Measurements from ENCODE around the gene SLC17A6.

The SLC17A6 gene

DNA sequence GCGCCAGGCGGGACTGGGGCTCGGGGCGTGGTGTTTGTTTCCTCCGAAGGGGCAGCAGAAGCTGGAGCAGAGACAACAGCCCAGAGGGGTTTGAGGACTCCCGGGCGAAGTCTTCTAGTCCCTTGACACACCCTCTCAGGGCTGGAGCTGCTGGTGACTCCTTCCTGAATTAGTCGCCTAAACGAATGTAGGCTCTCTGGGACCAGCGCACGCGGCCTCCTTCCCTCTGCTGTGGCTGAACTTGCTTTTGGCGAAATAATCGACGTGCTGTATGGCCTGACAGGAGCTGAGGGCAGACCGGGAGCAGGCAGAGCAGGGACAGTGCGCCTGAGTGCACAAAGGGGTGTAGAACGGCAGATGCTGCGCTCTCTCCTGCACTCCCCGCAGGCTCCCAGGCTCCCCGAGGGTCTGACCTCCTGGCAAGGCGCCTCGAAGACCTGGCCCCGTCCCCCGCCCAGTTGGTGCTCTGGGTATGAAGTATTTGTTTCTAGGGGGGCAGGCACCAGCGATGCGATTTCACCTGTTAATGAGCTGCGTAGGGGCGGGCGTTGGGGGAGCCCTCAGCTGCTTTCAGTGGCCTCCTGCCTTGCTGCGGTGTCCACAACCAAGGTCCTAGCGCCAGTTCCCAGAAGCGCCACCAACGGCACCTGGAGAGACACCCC, 5.3 kb downstream of the SLC17A6 start:
- TF ChIP-seq, protein P1, sequence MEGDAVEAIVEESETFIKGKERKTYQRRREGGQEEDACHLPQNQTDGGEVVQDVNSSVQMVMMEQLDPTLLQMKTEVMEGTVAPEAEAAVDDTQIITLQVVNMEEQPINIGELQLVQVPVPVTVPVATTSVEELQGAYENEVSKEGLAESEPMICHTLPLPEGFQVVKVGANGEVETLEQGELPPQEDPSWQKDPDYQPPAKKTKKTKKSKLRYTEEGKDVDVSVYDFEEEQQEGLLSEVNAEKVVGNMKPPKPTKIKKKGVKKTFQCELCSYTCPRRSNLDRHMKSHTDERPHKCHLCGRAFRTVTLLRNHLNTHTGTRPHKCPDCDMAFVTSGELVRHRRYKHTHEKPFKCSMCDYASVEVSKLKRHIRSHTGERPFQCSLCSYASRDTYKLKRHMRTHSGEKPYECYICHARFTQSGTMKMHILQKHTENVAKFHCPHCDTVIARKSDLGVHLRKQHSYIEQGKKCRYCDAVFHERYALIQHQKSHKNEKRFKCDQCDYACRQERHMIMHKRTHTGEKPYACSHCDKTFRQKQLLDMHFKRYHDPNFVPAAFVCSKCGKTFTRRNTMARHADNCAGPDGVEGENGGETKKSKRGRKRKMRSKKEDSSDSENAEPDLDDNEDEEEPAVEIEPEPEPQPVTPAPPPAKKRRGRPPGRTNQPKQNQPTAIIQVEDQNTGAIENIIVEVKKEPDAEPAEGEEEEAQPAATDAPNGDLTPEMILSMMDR (IDR thresholded peaks at IDR 0.05; ENCODE audit: borderline replicate concordance, insufficient read depth, low read depth, low read length): no peak
- H3K4me3 ChIP-seq (ENCODE audit: low read depth, low read length): no peak overlapping the region

DNA sequence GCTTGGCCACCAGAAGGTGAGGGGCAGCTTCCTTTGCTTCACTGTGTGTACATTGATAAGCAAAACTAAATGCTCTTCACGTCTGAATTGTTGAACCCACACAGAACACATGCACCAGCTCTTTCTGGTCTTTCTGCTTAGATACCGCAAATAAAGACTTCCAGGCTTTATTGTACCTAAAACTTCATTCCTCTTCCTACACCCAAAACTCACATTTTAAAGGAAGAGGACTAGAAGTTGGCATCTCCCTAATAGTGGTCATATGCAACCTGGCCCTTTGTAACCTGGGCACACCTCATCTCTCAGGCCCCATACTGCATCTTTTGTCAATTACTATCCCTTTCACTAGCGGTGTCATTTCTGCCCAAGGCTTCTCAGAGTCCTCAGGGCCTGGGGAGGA, 5.9 kb downstream of the SLC17A6 start:
- H3K4me3 ChIP-seq (ENCODE audit: low read depth, low read length): no peak overlapping the region
- TF ChIP-seq, protein P1 (IDR thresholded peaks at IDR 0.05; ENCODE audit: borderline replicate concordance, insufficient read depth, low read depth, low read length): no peak

- TF ChIP-seq, protein P1 (IDR thresholded peaks at IDR 0.05; ENCODE audit: borderline replicate concordance, insufficient read depth, low read depth, low read length): no peak
- no peak overlapping the region for H3K4me3 ChIP-seq (ENCODE audit: low read depth, low read length)
Observed at GRCh38 chr11:22346282-22346681, 8.1 kb downstream of the SLC17A6 start.

- no peak overlapping the region for H3K4me3 ChIP-seq (ENCODE audit: low read depth, low read length)
- TF ChIP-seq, protein P1 (IDR thresholded peaks at IDR 0.05; ENCODE audit: borderline replicate concordance, insufficient read depth, low read depth, low read length): no peak
Observed at GRCh38 chr11:22347857-22348487, 9.8 kb downstream of the SLC17A6 start.

DNA sequence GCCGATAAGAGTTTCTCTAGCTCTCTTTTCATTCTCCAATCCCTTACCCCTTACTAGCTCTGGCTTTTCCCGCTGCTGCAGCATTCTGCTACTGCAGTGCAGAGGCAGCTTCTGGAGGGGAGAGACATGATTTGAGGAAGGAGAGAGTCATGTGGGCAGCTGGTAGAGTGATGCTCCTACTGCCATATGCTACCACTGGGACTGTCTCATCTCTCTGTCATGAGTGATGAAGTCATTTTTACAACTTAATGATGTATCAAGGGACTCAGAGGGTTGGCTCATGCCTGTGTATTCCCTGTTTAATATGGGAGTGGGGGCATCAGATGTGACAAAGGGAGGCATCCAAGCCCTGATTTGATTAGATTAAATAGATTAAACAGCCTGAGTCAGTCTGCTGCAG, 11.3 kb downstream of the SLC17A6 start:
- no peak overlapping the region for H3K4me3 ChIP-seq (ENCODE audit: low read depth, low read length)
- TF ChIP-seq, protein P1 (IDR thresholded peaks at IDR 0.05; ENCODE audit: borderline replicate concordance, insufficient read depth, low read depth, low read length): no peak

DNA sequence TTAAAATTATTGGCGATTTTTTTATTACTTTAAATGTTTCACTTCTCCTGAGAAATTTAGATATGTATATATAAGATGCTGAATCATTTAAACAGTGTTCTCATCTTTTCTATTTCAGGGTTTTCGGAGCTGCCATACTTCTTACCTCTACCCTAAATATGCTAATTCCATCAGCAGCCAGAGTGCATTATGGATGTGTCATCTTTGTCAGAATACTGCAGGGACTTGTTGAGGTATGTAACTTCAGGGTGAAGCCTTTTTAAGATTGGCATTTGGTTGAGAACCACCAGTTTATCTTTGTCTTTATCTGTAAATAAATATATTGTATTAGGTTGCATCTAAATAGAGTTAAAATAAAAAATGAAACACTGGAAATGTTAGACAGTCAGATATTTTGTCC, 21.1 kb downstream of the SLC17A6 start:
- TF ChIP-seq, protein P1 (IDR thresholded peaks at IDR 0.05; ENCODE audit: borderline replicate concordance, insufficient read depth, low read depth, low read length): no peak
- no peak overlapping the region for H3K4me3 ChIP-seq (ENCODE audit: low read depth, low read length)

- H3K4me3 ChIP-seq (ENCODE audit: low read depth, low read length): no peak overlapping the region
Observed at GRCh38 chr11:22371160-22371559, 33.0 kb downstream of the SLC17A6 start.

More at GRCh38 chr11:22371160-22371559, 33.0 kb downstream of the SLC17A6 start:
- TF ChIP-seq, protein P1 (IDR thresholded peaks at IDR 0.05; ENCODE audit: borderline replicate concordance, insufficient read depth, low read depth, low read length): no peak

Measured in GM12875 (cell line).